Measurements from ENCODE around the gene GABRB1.

GABRB1 gene

DNA sequence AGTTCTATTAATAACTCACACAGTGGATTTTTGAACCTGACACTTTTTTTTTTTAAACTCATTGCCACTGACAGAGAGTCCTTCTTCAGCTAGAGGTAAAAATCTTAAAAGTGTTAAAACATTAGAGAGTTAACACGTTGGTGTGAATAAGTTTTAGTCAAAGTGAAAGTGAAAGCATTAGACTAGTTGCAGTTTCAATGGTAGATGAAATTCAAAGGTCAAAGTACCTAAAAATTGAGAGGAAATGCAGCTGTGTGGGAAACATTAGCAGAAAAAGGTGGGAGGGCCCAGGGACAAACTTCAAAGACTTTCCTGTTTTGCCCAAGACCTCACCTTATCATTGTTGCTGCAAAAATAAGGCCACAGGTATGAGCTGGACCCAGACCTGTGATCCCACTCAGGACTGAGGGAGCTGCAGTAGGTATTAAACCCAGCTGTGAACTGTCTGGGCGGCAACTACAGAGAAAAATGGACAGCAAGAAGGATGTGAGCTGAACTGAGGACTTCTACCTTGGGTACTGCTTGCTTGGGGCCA is 20.4 kb upstream of the GABRB1 start:
- no peak overlapping the region for H3K9ac ChIP-seq (ENCODE audit: low read depth, low read length)
- WGBS, result 59% methylated on average over 2 of the region's 2 CpGs

GRCh38 chr4:47012676-47013075 is 18.7 kb upstream of the GABRB1 start:
- Histone ChIP-seq H3K27me3 (ENCODE audit: insufficient read depth, low read length) (no peaks in the 10 kb centered on the region), H3K4me3 (ENCODE audit: low read length) (no peak overlapping the region), H3K27ac (ENCODE audit: low read depth, low read length) (no peak overlapping the region), H3K36me3 (ENCODE audit: insufficient read depth, low read length) (no peaks in the 10 kb centered on the region), H3K9me3 (ENCODE audit: insufficient read depth, low read depth, low read length) (no peaks in the 10 kb centered on the region), H3K4me1 (ENCODE audit: insufficient read depth, low read length) (no peaks in the 10 kb centered on the region), H3K9ac (ENCODE audit: low read depth, low read length) (no peak overlapping the region)

More for the DNA sequence above, 20.4 kb upstream of the GABRB1 start:
- Histone ChIP-seq H3K27ac (ENCODE audit: low read depth, low read length) (no peak overlapping the region), H3K4me3 (ENCODE audit: low read length) (no peak overlapping the region), H3K9me3 (ENCODE audit: insufficient read depth, low read depth, low read length) (no peaks in the 10 kb centered on the region), H3K27me3 (ENCODE audit: insufficient read depth, low read length) (no peaks in the 10 kb centered on the region), H3K4me1 (ENCODE audit: insufficient read depth, low read length) (no peaks in the 10 kb centered on the region), H3K36me3 (ENCODE audit: insufficient read depth, low read length) (no peaks in the 10 kb centered on the region)

- no peak overlapping the region for H3K9ac ChIP-seq (ENCODE audit: low read depth, low read length)
Observed at GRCh38 chr4:47013373-47013772, 18.0 kb upstream of the GABRB1 start.

GRCh38 chr4:47017081-47017480 is 14.3 kb upstream of the GABRB1 start:
- 94% methylated on average over 3 of the region's 4 CpGs for WGBS
- H3K36me3 ChIP-seq (ENCODE audit: insufficient read depth, low read length), result no peaks in the 10 kb centered on the region
- no peaks in the 10 kb centered on the region for H3K9me3 ChIP-seq (ENCODE audit: insufficient read depth, low read depth, low read length)
- no peaks in the 10 kb centered on the region for H3K27me3 ChIP-seq (ENCODE audit: insufficient read depth, low read length)
- H3K27ac ChIP-seq (ENCODE audit: low read depth, low read length), result no peak overlapping the region
- H3K9ac ChIP-seq (ENCODE audit: low read depth, low read length), result no peak overlapping the region
- H3K4me3 ChIP-seq (ENCODE audit: low read length), result no peak overlapping the region
- no peaks in the 10 kb centered on the region for H3K4me1 ChIP-seq (ENCODE audit: insufficient read depth, low read length)

More at GRCh38 chr4:47013373-47013772, 18.0 kb upstream of the GABRB1 start:
- H3K4me3 ChIP-seq (ENCODE audit: low read length), result no peak overlapping the region
- H3K9me3 ChIP-seq (ENCODE audit: insufficient read depth, low read depth, low read length), result no peaks in the 10 kb centered on the region
- H3K27me3 ChIP-seq (ENCODE audit: insufficient read depth, low read length), result no peaks in the 10 kb centered on the region
- H3K36me3 ChIP-seq (ENCODE audit: insufficient read depth, low read length), result no peaks in the 10 kb centered on the region
- H3K4me1 ChIP-seq (ENCODE audit: insufficient read depth, low read length), result no peaks in the 10 kb centered on the region
- no peak overlapping the region for H3K27ac ChIP-seq (ENCODE audit: low read depth, low read length)
- 88% methylated on average over 2 of the region's 3 CpGs for WGBS

DNA sequence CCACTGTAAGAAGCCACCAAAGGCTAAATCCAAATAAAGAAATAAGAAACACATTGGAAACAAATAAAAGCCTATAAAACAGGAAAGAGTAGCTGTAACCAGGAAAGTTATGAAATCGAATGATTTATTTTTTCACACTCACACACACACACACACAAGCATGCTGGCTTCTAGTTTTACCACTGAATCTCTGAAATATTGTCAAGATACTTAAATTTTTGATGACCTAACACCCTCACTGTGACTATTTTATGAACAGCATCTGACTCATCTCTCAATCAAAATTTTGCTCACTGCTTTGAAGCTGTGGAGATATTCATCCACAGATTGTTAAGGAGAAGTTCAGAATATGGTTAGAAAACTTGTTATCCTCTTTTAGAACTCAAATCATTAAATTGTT is 13.9 kb upstream of the GABRB1 start:
- Histone ChIP-seq H3K36me3 (ENCODE audit: insufficient read depth, low read length) (no peaks in the 10 kb centered on the region), H3K4me3 (ENCODE audit: low read length) (no peak overlapping the region), H3K27me3 (ENCODE audit: insufficient read depth, low read length) (no peaks in the 10 kb centered on the region), H3K4me1 (ENCODE audit: insufficient read depth, low read length) (no peaks in the 10 kb centered on the region), H3K9me3 (ENCODE audit: insufficient read depth, low read depth, low read length) (no peaks in the 10 kb centered on the region), H3K27ac (ENCODE audit: low read depth, low read length) (no peak overlapping the region), H3K9ac (ENCODE audit: low read depth, low read length) (no peak overlapping the region)
- 100% methylated on average over 1 of the region's 1 CpG for WGBS

DNA sequence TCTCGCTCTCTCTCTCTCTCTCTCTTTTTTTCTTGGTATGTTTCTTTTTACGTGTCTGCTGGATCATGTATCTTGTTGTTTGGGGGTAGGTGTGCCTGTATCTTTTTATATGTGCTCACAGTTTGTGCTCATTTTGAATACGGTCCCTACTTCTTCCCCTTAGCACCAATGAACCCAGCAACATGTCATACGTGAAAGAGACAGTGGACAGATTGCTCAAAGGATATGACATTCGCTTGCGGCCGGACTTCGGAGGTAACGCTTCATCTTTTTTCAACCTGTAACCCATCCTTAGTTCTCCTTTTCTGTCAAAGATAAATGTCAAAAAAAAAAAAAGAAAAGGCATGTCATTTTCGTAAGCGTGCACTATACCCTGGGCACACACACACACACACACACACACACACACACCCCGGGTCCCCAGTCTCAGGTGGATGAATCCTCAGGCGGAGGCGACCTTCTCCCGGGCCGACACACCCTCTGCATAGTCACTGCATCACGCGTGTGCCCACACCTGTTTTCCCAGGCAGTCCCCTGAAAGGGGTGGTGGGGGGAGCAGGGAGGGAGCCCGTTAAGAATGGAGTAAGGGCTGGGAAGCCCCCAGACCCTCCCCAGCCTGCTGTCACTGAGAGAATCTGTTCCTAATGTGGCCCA is 511 bp downstream of the GABRB1 start:
- H3K4me3 ChIP-seq (ENCODE audit: low read length), result peak overlapping the region; percentile 85
- peaks cover 3% of the 10 kb centered on the region; the same call in 1 of the 2 replicates for H3K4me1 ChIP-seq (ENCODE audit: insufficient read depth, low read length)
- 1% methylated on average over 17 of the region's 19 CpGs for WGBS
- H3K27ac ChIP-seq (ENCODE audit: low read depth, low read length), result no peak overlapping the region
- H3K27me3 ChIP-seq (ENCODE audit: insufficient read depth, low read length), result peaks cover 36% of the 10 kb centered on the region
- H3K9ac ChIP-seq (ENCODE audit: low read depth, low read length), result no peak overlapping the region
- no peaks in the 10 kb centered on the region for H3K9me3 ChIP-seq (ENCODE audit: insufficient read depth, low read depth, low read length)
- H3K36me3 ChIP-seq (ENCODE audit: insufficient read depth, low read length), result no peaks in the 10 kb centered on the region

DNA sequence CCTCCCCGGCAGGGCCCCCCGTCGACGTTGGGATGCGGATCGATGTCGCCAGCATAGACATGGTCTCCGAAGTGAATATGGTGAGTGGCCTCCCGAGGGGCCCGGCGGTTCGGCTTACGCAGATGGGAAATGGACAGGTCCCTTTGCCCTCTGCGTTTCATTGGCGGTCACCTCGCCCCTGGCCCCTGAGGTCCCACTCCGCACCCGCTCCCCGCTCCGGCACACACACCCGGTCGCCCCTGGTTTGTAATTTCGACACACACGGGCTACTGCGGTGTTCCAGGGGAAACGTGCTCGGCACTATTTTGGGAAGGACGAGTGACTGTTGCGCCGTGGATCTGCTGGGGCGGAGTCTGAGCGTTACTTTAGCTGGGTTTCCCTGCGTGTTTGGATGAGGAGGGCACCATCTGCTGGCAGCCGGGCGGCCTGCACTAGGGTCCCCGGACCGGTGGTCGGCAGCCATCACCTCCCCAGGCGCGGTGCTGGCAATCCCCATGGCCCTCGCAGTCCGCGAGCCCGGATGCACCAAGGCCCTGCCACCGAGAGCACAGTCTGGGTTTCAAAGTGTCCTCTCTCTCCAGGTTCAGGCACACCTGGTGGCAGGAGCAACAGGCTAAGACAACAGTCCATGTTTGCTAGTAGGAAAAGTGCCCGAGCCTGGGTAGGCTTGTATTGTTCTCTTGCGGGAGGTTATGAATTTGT is 1.2 kb downstream of the GABRB1 start:
- no peaks in the 10 kb centered on the region for H3K9me3 ChIP-seq (ENCODE audit: insufficient read depth, low read depth, low read length)
- WGBS, result 4% methylated on average over 47 of the region's 47 CpGs
- no peak overlapping the region for H3K9ac ChIP-seq (ENCODE audit: low read depth, low read length)
- H3K4me3 ChIP-seq (ENCODE audit: low read length), result peak overlapping the region; percentile 85
- H3K36me3 ChIP-seq (ENCODE audit: insufficient read depth, low read length), result no peaks in the 10 kb centered on the region
- peaks cover 36% of the 10 kb centered on the region for H3K27me3 ChIP-seq (ENCODE audit: insufficient read depth, low read length)
- no peak overlapping the region for H3K27ac ChIP-seq (ENCODE audit: low read depth, low read length)
- peaks cover 3% of the 10 kb centered on the region; the same call in 1 of the 2 replicates for H3K4me1 ChIP-seq (ENCODE audit: insufficient read depth, low read length)

- Histone ChIP-seq H3K36me3 (ENCODE audit: insufficient read depth, low read length) (no peaks in the 10 kb centered on the region), H3K27me3 (ENCODE audit: insufficient read depth, low read length) (peaks cover 7% of the 10 kb centered on the region; the same call in 1 of the 2 replicates), H3K9ac (ENCODE audit: low read depth, low read length) (no peak overlapping the region), H3K9me3 (ENCODE audit: insufficient read depth, low read depth, low read length) (no peaks in the 10 kb centered on the region), H3K4me3 (ENCODE audit: low read length) (no peak overlapping the region), H3K27ac (ENCODE audit: low read depth, low read length) (no peak overlapping the region), H3K4me1 (ENCODE audit: insufficient read depth, low read length) (no peaks in the 10 kb centered on the region)
- 91% methylated on average over 1 of the region's 1 CpG for WGBS
Observed at GRCh38 chr4:47038263-47038662, 6.9 kb downstream of the GABRB1 start.

DNA sequence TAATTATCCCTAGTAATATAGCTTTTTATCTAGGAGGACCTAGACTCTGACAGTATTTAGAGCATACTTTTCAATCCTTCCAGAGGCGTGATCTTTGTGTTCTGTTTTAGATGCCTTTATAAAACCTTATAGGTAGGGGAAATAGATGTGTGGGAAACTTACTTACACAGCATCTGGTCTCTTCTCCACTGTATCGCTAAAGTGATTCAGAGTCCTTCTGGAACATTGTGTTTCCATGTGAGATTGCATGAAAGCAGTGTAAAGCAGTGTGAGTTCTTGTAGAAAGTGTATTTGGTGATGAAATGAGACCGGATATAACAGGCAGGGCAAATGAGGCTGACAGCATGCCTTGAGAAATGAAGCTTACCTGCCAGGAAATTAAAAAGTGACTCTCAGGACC is 9.5 kb downstream of the GABRB1 start:
- H3K36me3 ChIP-seq (ENCODE audit: insufficient read depth, low read length), result no peaks in the 10 kb centered on the region
- H3K27me3 ChIP-seq (ENCODE audit: insufficient read depth, low read length), result no peaks in the 10 kb centered on the region
- H3K9me3 ChIP-seq (ENCODE audit: insufficient read depth, low read depth, low read length), result no peaks in the 10 kb centered on the region
- 95% methylated on average over 3 of the region's 3 CpGs for WGBS
- no peak overlapping the region for H3K27ac ChIP-seq (ENCODE audit: low read depth, low read length)
- H3K9ac ChIP-seq (ENCODE audit: low read depth, low read length), result no peak overlapping the region
- no peak overlapping the region for H3K4me3 ChIP-seq (ENCODE audit: low read length)
- H3K4me1 ChIP-seq (ENCODE audit: insufficient read depth, low read length), result no peaks in the 10 kb centered on the region

GRCh38 chr4:47043821-47044220 is 12.5 kb downstream of the GABRB1 start:
- Histone ChIP-seq H3K9ac (ENCODE audit: low read depth, low read length) (no peak overlapping the region), H3K4me1 (ENCODE audit: insufficient read depth, low read length) (no peaks in the 10 kb centered on the region), H3K9me3 (ENCODE audit: insufficient read depth, low read depth, low read length) (no peaks in the 10 kb centered on the region), H3K27me3 (ENCODE audit: insufficient read depth, low read length) (no peaks in the 10 kb centered on the region), H3K36me3 (ENCODE audit: insufficient read depth, low read length) (no peaks in the 10 kb centered on the region), H3K4me3 (ENCODE audit: low read length) (no peak overlapping the region), H3K27ac (ENCODE audit: low read depth, low read length) (no peak overlapping the region)
- 90% methylated on average over 3 of the region's 3 CpGs for WGBS

GRCh38 chr4:47045261-47045660 is 13.9 kb downstream of the GABRB1 start:
- Histone ChIP-seq H3K9me3 (ENCODE audit: insufficient read depth, low read depth, low read length) (no peaks in the 10 kb centered on the region), H3K4me3 (ENCODE audit: low read length) (no peak overlapping the region), H3K36me3 (ENCODE audit: insufficient read depth, low read length) (no peaks in the 10 kb centered on the region), H3K27ac (ENCODE audit: low read depth, low read length) (no peak overlapping the region), H3K9ac (ENCODE audit: low read depth, low read length) (no peak overlapping the region), H3K27me3 (ENCODE audit: insufficient read depth, low read length) (no peaks in the 10 kb centered on the region), H3K4me1 (ENCODE audit: insufficient read depth, low read length) (peaks cover 8% of the 10 kb centered on the region)
- WGBS, result 100% methylated on average over 1 of the region's 1 CpG
